ENCODE measurements around the gene MBD3L3. TPM values are rescaled to one million over a fixed set of nuclear protein-coding genes. Genes with fewer than 3 reads are reported as not detected.
"Not testable (repeated sequence)": the region's sequence is repeated elsewhere in the genome, so short reads cannot be mapped to it uniquely, and the experiment has no call there.

The MBD3L3 gene
- total RNA-seq = not detected

GRCh38 chr19:7058576-7058975 lies at the start of gene MBD3L3:
Gene MBD3L3, minus strand, starts transcription at chr19:7058676. Its CDS starts 71 bp downstream, at chr19:7058605.
- POLR2A ChIA-PET, CTCF ChIA-PET: not testable (repeated sequence)

DNA sequence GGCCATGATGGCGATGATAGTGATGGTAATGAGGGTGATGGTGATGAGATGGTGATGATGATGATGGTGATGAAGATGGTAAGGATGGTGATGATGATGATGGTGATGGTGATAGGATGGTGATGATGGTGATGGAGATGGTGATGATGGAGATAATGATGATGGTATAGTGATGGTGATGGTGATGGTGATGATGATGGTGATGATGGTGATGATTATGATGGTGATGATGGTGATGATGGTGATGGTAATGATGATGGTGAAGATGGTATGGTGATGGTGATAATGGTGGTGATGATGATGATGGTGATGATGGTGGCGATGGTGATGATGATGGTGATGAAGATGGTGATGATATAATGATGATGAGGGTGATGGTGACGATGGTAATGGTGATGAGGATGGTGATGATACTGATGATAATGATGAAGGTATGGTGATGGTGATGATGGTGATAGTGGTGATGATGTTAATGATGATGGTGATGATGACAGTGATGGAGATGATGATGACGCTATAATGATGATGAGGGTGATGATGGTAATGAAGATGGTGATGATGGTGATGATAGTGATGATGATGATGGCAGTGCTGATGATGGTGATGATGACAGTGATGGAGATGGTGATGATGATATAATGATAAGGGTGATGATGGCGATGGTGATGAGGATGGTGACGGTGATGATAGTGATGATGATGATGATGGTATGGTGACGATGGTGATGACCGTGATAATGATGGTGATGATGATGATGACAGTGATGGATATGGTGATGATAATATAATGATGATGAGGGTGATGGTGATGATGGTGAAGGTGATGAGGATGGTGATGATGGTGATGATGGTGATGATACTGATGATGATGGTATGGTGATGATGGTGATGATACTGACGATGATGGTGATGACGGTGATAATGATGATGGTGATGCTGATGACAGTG lies 48.5 kb upstream of the MBD3L3 start:
- ChIA-PET POLR2A (no interaction called here), CTCF (no interaction called here)

- POLR2A ChIA-PET = no interaction called here
- CTCF ChIA-PET = no interaction called here
Measured at GRCh38 chr19:7104747-7105447, 46.4 kb upstream of the MBD3L3 start.

GRCh38 chr19:7101498-7102253 lies 43.2 kb upstream of the MBD3L3 start:
- ChIA-PET CTCF (interaction anchor here (0.7 to 2.2 kb wide), 7 partner anchors 181 to 279 kb away, joined by 3 to 11 read pairs (median 3); partner anchors contain the start of gene ARHGEF18), POLR2A (no interaction called here)

- CTCF ChIA-PET = interaction anchor here (0.8 to 2.4 kb wide), 6 partner anchors 30 to 251 kb away, joined by 3 to 10 read pairs (median 3); partner anchors contain the start of genes ARHGEF18 and ZNF557
- POLR2A ChIA-PET = interaction anchor here (0.6 to 0.7 kb wide), 2 partner anchors 14 to 30 kb away, joined by 4 to 7 read pairs; partner anchors contain the start of gene ZNF557
Measured at GRCh38 chr19:7099597-7099921, 41.1 kb upstream of the MBD3L3 start.

- CTCF ChIA-PET = interaction anchor here (0.6 to 2.4 kb wide), 6 partner anchors 48 to 451 kb away, joined by 3 to 10 read pairs (median 3); partner anchors contain the start of gene ARHGEF18
- POLR2A ChIA-PET = interaction anchor here (0.6 to 0.7 kb wide), 2 partner anchors 13 to 30 kb away, joined by 4 to 7 read pairs; partner anchors contain the start of gene ZNF557
Measured at GRCh38 chr19:7098701-7099596, 40.5 kb upstream of the MBD3L3 start.

- POLR2A ChIA-PET = no interaction called here
- CTCF ChIA-PET = interaction anchor here (2.4 kb wide), 1 partner anchor 243 kb away, joined by 10 read pairs; no protein-coding TSS in a partner anchor
Measured at GRCh38 chr19:7098096-7098495, 39.6 kb upstream of the MBD3L3 start.

- ChIA-PET CTCF (no interaction called here), POLR2A (no interaction called here)
Measured at GRCh38 chr19:7088999-7089398, 30.5 kb upstream of the MBD3L3 start.

GRCh38 chr19:7083076-7083956 lies 24.8 kb upstream of the MBD3L3 start:
- POLR2A ChIA-PET = no interaction called here
- CTCF ChIA-PET = no interaction called here

DNA sequence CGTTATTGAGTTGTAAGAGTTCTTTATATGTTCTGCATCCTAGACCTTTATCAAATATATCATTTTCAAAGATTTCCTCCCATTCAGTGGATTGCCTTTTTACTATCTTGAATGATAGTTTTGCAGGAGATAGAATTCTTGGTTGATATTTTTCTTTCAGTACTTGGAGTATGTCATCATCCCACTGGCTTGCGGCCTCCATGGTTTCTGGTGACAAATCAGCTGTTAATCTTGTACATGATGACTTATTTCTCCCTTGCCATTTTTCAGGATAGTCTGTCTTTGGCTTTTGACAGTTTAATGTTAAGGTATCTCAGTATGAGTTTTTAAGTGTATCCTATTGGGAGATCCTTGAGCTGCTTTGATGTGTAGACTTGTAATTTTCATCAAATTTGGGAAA lies 19.5 kb upstream of the MBD3L3 start:
- ChIA-PET CTCF (no interaction called here), POLR2A (interaction anchor here (0.7 kb wide), 1 partner anchor 71 kb away, joined by 7 read pairs; no protein-coding TSS in a partner anchor)

DNA sequence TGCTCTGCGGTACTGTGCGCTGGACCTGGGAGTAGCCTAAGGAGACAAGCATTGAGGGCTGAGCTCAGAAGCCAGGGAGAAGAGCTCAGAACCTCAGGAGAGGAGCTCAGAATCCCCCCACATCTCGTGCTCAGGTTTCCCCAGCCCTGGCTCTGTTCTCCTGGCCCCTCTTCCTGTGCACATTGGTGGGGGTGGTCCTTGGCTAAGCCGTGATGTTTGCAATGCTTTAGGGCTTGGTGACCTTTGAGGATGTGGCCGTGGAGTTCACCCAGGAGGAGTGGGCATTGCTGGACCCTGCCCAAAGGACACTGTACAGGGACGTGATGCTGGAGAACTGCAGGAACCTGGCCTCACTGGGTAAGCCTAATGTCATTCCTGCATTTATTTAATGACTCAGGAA lies 17.7 kb upstream of the MBD3L3 start:
- POLR2A ChIA-PET = interaction anchor here (0.6 kb wide), 1 partner anchor 390 kb away, joined by 3 read pairs; no protein-coding TSS in a partner anchor
- CTCF ChIA-PET = interaction anchor here (0.8 kb wide), 1 partner anchor 572 kb away, joined by 4 read pairs; no protein-coding TSS in a partner anchor

GRCh38 chr19:7074705-7075282 lies 16.3 kb upstream of the MBD3L3 start:
- ChIA-PET POLR2A (no interaction called here), CTCF (no interaction called here)

GRCh38 chr19:7072541-7072940 lies 14.1 kb upstream of the MBD3L3 start:
- ChIA-PET CTCF (no interaction called here), POLR2A (no interaction called here)

- ChIA-PET CTCF (interaction anchor here (0.9 to 1.5 kb wide), 2 partner anchors 12 to 285 kb away, joined by 3 to 5 read pairs; no protein-coding TSS in a partner anchor), POLR2A (interaction anchor here (0.5 to 2.5 kb wide), 2 partner anchors 17 to 30 kb away, joined by 7 to 8 read pairs; no protein-coding TSS in a partner anchor)
Measured at GRCh38 chr19:7069904-7070226, 11.4 kb upstream of the MBD3L3 start.

- CTCF ChIA-PET = interaction anchor here (0.7 to 1.5 kb wide), 4 partner anchors 12 to 336 kb away, joined by 3 to 5 read pairs (median 3); no protein-coding TSS in a partner anchor
Measured at GRCh38 chr19:7069042-7069903, 10.8 kb upstream of the MBD3L3 start, which contains the start of gene ZNF557. Gene ZNF557, plus strand, starts transcription at chr19:7069703. Its CDS starts 5,372 bp downstream, at chr19:7075075.

GRCh38 chr19:7068599-7068998 lies 10.1 kb upstream of the MBD3L3 start:
- ChIA-PET CTCF (interaction anchor here (0.6 to 1.0 kb wide), 3 partner anchors 31 to 970 kb away, joined by 3 to 5 read pairs (median 3); no protein-coding TSS in a partner anchor), POLR2A (interaction anchor here (0.5 to 2.5 kb wide), 3 partner anchors 31 to 959 kb away, joined by 3 to 7 read pairs (median 4); no protein-coding TSS in a partner anchor)

More at GRCh38 chr19:7069042-7069903, 10.8 kb upstream of the MBD3L3 start, which contains the start of gene ZNF557:
- POLR2A ChIA-PET = interaction anchor here (0.5 to 2.5 kb wide), 4 partner anchors 30 to 846 kb away, joined by 4 to 7 read pairs (median 4); no protein-coding TSS in a partner anchor

All from activated CD8-positive, alpha-beta memory T cell treated with anti-CD3 and anti-CD28 coated beads for 36 hours (primary cell).